AG08396 (cell line): ENCODE data around the gene ZNF532.
"Not testable (repeated sequence)": the region's sequence is repeated elsewhere in the genome, so short reads cannot be mapped to it uniquely, and the experiment has no call there.

Source experiments
- DNase-seq: peaks from one replicate; pipeline ENCODE4 v3.0.0; 2012; ENCODE audit warnings: low spot score, mixed read lengths

ZNF532 gene

DNA sequence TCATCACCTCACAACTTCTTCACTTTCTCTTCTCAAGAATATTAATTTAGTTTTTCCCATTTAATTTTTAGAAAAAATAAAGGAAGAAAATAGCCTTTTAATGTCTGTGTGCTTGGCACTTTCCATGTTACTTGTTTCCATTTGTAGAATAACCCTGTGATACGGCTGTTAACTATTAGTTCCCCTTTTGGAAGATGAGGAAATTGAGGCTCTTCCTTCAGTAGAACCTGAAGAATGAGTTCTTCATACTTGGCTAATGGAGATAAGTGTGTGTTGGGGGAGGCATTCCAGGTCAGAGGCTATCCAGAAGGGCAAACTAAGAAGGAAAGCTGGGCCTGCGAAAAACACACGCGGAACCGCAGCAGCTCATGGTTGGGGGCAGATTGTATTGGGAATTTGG lies 38.3 kb downstream of the ZNF532 start:
- no peak for DNase-seq

DNA sequence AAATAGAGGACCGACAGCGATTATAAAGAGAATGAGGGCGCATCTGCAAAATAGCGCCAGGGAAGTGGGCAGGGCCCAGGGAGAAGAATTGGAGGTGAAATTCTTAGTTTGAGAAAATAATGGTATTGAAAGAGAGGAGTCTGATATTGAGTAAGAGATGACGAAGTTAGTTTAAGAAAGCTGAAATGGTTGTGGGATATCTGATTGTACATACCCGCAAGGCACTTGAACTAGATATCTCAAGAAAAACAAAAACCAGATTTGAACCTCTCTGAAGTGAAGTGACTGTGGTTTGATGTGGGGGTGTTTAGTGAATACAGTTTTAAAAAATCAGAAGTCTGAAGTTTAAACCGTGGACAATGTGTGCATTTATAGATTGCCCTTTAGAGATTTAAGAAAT lies 38.9 kb downstream of the ZNF532 start:
- DNase-seq, result no peak

GRCh38 chr18:58905777-58906428 lies 41.2 kb downstream of the ZNF532 start:
- no peak for DNase-seq

GRCh38 chr18:58908006-58908405 lies 43.3 kb downstream of the ZNF532 start:
- DNase-seq, result no peak

DNA sequence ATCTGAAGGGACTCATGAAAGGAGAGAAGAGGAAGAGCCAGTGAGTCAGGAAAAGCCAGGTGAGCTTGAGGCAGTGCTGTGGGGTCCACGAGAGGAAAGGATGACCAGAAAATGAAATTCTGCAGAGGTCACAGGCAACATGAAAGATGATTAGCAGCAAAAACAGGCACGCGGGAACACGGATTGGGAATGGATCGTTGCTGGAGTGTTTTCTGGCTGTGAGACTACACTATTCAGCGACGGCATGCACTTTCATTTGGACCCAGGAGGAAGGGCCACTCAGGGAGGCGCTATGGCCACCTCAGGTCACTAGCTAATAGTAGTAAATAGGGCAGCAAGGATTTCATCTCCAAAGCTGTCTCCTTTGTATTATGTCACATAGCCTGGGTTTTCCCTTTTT lies 44.8 kb downstream of the ZNF532 start:
- no peak for DNase-seq

DNA sequence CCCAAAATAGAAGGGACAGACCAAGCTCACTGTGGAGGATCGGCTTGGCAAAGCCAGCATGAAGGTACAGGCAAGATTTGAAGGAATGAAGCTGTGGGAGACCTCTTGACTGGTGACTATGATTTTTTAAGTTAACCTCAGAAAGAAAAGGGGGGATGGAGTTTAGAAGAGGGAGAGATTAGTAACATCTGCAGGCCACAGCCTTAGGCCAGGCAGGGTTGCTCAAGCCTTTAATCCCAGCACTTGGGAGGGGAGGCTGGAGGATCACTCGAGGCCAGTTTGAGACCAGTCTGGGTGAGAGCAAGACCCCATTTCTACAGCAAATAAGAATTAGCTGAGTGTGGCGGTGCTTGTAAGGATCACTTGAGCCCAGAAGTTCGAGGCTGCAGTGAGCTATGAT lies 46.6 kb downstream of the ZNF532 start:
- no peak for DNase-seq

GRCh38 chr18:58911766-58912165 lies 47.1 kb downstream of the ZNF532 start:
- DNase-seq, result peak; percentile 43

DNA sequence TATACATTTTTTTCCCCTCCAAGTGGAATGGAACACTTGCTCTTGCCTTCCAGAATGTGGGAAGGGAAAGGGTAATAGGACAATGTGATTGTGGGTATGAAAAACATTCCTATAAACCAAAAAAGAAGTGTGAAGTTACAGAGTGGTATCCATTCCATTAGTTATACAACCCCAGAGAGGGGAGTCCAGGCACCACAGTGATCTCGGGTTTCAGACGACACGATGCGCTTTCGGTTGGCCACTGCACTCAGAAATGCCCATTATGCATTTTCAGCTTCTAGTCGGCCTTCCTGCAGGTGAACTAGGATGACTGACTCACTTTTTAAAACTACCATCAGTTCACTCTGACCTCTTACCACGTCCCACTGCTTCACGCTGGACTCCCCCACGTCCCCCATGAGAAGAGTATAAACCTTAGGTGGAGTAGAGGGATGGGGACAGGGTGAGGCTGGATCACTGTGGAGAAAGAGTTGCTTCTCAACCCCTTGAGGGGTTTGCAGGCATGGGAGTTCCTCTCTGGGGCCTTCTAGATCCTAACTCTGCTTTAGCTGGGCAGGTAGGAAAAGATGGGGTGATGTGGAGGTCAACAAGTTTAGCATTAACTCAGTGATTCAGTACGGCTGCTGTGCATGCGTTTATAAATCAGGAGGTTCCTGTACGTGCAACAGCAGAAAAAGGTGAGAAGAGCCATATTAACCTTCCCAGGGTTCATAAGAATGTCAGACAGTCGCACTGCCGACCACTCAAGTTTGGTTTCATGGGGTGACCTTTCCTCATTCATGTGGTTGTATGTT lies 50.5 kb downstream of the ZNF532 start:
- no peak for DNase-seq

GRCh38 chr18:58915995-58916394 lies 51.3 kb downstream of the ZNF532 start:
- DNase-seq, result no peak

DNA sequence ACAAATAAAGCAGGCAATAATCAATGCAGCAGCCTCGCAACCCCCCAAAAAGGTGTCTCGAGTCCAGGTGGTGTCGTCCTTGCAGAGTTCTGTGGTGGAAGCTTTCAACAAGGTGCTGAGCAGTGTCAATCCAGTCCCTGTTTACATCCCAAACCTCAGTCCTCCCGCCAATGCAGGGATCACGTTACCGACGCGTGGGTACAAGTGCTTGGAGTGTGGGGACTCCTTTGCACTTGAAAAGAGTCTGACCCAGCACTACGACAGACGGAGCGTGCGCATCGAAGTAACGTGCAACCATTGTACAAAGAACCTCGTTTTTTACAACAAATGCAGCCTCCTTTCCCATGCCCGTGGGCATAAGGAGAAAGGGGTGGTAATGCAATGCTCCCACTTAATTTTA lies 55.3 kb downstream of the ZNF532 start:
- DNase-seq, result not testable (repeated sequence)

DNA sequence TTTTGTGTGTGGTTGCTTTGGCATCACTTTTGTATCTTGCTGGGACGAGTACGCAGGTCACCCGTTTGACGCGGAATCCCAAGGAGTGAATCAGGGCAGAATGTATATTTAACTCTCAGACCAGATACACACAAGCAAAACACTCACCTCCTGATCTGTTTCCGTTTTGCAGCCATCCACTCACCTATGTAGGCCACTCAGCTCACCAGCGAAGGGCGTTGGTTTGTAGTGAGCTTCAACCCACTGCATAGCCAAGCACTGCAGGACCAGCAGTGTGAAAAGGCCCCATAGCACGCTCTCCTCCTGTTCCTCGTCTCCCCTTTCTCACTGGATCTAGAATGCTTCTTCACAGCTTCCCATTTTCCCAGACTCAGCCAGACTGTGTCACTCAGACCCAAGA lies 58.3 kb downstream of the ZNF532 start:
- no peak for DNase-seq

DNA sequence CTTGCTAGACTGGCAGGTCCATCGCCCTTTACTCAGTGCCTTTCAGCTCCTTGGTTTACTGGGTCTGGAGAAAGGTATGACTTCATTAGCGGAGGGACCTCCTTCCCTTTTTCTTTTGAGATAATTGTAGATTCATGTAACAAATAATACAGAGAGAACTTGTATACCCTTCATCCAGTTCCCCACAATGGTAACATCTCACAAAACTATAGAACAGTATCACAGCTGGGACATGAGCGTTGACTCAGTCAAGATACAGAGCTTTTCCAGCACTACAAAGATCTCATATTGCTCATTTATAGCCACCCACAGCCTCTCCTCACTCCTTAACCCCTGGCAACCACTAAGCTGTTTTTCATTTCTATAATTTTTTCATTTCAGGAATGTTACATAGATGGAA lies 59.8 kb downstream of the ZNF532 start:
- no peak for DNase-seq

DNA sequence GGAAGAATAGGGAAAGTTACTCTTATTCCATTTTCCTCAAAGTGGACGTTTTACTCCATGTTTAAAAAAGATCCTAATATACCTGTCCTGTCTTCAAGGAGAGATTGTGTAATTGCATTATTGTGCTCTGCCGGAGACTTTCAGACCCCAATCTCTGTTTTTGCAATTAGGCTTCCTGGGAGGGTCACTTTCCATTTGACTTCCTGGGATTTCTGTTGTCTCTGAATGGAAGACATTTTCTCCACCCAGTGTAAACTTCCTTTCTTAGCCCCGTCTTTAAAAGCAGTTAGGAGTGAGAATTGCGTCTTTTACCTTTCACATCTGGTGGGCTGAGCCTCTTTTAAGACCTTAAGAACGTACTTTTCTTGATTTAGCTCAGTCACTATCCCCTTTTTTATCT lies 63.0 kb downstream of the ZNF532 start:
- DNase-seq, result no peak

GRCh38 chr18:58928386-58928785 lies 63.7 kb downstream of the ZNF532 start:
- no peak for DNase-seq

GRCh38 chr18:58929206-58929605 lies 64.5 kb downstream of the ZNF532 start:
- no peak for DNase-seq

DNA sequence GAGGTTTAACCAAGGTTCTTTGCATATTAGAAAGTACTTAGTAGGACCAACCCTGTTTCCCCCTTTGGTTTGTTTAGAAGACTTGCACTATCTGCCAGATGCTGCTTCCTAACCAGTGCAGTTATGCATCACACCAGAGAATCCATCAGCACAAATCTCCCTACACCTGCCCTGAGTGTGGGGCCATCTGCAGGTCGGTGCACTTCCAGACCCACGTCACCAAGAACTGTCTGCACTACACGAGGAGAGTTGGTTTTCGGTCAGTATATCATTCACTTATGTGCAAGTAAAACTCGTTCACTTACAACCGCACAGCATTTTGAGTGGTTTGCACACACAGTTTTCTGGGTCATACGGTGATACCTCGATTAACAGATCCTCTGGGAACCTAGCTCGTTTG lies 69.7 kb downstream of the ZNF532 start:
- no peak for DNase-seq

DNA sequence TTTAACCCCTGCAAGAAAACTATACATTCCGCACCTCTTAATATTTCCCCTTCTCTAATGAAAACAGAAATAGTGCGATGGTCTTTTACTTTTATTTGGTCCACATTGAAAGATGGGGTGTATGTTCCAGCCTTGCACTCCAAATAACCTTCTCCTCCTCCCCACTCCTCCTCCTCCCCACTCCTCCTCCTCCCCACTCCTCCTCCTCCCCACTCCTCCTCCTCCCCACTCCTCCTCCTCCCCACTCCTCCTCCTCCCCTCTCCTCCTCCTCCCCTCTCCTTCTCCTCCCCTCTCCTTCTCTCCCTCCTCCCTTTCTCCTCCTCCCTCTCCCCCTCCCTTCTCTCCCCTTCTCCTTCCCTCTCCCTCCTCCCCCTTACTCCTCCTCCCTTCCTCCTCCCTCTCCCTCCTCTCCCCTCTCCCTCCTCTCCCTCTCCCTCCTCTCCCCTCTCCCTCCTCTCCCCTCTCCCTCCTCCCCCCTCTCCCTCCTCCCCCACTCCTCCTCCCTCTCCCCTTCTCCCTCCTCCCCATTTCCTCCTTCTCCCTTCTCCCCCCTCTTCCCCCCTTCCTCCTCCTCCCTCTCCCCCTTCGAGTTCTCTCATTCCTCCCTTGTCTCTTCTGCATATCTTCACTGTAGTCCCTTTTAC lies 70.4 kb downstream of the ZNF532 start:
- DNase-seq, result no peak

DNA sequence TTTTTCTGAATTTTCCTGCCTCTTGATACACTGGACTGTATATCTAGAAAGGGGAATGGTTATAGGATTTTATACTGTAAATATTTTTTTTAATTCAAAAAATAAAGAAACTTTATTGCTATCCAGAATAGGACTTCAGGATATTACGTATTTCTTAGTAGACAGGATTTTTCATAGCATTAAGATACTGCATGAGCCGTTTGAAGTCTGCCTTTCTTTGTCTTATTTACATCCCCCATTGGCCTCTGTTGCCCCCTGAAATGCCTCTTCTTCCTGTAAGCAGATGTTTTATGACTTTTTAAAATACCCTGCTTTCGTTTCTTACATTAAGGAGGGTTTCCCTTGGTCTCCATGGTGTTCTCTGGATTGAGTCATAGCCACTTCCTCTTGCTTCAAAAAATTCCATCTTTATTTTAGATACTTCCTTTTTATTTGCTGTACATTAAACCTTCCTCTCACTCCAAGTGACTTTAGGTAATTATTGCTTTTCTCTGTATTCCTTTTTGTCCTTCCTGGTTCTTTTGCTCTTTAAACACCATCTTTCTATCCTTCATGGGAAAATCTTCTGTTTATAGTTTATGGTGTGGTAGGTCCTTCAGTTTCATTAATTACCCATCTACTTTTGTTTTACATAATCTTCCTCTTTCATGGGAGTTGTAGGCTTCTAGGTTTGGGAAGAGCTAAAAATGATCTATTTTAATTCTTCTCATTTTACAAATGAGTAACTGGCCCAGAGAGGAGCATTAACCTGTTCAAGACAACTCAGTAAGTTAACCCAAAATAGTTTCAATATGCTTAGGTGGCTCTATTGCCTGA lies 72.6 kb downstream of the ZNF532 start:
- DNase-seq, result peak; percentile 21

GRCh38 chr18:58937887-58938267 lies 73.2 kb downstream of the ZNF532 start:
- DNase-seq, result no peak

DNA sequence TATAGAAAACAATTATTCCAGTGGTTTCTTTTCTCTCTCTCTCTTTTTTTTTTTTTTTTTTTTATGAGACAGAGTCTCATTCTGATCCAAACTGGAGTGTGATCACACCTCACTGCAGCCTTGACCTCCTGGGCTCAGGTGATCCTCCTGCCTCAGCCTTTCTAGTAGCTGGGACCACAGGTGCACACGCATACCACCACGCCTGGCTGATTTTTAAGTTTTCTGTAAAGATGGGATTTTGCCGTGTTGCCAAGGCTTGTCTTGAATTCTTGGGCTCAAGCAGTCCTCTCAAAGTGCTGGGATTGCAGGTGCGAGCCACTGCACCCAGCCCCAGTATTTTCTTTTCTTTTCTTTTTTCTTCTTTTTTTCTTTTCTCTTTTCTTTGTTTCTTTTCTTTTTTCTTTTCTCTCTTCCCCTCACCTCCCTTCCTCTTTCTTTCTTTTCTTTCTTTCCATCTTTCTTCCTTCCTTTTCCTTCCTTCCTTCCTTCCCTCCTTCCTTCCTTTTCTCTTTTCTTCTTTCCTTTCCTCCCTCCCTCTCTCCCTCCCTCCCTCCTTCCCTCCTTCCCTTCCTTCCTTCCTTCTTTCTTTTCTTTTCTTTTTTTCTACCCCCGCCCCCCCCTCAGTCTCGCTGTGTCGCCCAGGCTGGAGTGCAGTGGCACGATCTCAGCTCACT lies 76.9 kb downstream of the ZNF532 start:
- DNase-seq, result no peak

GRCh38 chr18:58943896-58944295 lies 79.2 kb downstream of the ZNF532 start:
- DNase-seq, result no peak
